Brain microvascular endothelial cell (primary cell): ENCODE results near the gene ADGRD1.

Source experiments
- DNase-seq: peaks from one replicate; pipeline ENCODE4 v3.0.0-alpha.2; 2020
- H3K27ac ChIP-seq: fragments of 250-450 bp; sonication (Bioruptor Pico); 2 replicates; pipeline ENCODE4 v1.5.1; 2020; ENCODE audit warnings: mild to moderate bottlenecking, moderate library complexity
- H3K27me3 ChIP-seq: fragments of 250-450 bp; sonication (Bioruptor Pico); replicated peaks from 2 replicates; pipeline ENCODE4 v1.5.1; 2020; ENCODE audit warnings: mild to moderate bottlenecking
- H3K36me3 ChIP-seq: fragments of 250-450 bp; sonication (Bioruptor Pico); replicated peaks from 2 replicates; pipeline ENCODE4 v1.5.1; 2020; ENCODE audit warnings: mild to moderate bottlenecking
- H3K4me3 ChIP-seq: 2 replicates; pipeline ENCODE4 v1.5.1; 2011; ENCODE audit warnings: low read depth, mild to moderate bottlenecking, control low read depth, low read length, moderate library complexity
- in situ Hi-C: cut with HindIII; loops from 2 replicates; pipeline ENCODE4 v1.10.0; 2017; ENCODE audit warnings: low sequenced_read_pairs, low pct_ligation_motif_present
- TF ChIP-seq, protein P1 (sequence below): IDR thresholded peaks from 2 replicates; pipeline ENCODE4 v1.5.1; 2011; ENCODE audit warnings: low read depth, mild to moderate bottlenecking, moderate library complexity, low read length, control low read depth, inconsistent platforms; ENCODE audit errors: missing control alignments

ADGRD1 gene

GRCh38 chr12:130972586-130972950 is 18.9 kb downstream of the ADGRD1 start:
- in situ Hi-C loops, result no loop called here
- no peak overlapping the region for H3K4me3 ChIP-seq
- no peaks in the 10 kb centered on the region for H3K36me3 ChIP-seq
- TF ChIP-seq, protein P1, sequence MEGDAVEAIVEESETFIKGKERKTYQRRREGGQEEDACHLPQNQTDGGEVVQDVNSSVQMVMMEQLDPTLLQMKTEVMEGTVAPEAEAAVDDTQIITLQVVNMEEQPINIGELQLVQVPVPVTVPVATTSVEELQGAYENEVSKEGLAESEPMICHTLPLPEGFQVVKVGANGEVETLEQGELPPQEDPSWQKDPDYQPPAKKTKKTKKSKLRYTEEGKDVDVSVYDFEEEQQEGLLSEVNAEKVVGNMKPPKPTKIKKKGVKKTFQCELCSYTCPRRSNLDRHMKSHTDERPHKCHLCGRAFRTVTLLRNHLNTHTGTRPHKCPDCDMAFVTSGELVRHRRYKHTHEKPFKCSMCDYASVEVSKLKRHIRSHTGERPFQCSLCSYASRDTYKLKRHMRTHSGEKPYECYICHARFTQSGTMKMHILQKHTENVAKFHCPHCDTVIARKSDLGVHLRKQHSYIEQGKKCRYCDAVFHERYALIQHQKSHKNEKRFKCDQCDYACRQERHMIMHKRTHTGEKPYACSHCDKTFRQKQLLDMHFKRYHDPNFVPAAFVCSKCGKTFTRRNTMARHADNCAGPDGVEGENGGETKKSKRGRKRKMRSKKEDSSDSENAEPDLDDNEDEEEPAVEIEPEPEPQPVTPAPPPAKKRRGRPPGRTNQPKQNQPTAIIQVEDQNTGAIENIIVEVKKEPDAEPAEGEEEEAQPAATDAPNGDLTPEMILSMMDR, result no peak
- H3K27me3 ChIP-seq, result no peaks in the 10 kb centered on the region
- H3K27ac ChIP-seq, result no peak overlapping the region
- no peak for DNase-seq

DNA sequence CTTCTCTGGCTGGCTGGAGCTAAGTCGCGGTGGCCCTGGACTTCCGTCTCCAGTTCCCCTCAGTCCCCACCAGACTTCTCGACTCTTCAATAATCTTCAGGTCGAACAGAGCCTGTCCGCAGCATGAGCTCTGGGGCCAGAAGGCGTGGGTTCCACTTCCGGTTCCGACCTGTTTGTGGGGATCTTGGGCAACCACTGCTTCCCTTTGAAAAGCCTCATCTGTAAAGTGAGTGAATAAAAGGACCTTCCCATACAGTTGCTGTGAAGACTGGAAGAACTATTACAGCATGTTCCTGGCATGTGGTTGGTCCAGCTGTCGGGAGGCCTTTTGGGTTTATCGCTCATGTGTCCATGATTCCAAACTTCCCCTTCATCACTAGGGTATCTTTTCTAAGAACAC is 19.4 kb downstream of the ADGRD1 start:
- no peak for DNase-seq
- in situ Hi-C loops, result no loop called here

DNA sequence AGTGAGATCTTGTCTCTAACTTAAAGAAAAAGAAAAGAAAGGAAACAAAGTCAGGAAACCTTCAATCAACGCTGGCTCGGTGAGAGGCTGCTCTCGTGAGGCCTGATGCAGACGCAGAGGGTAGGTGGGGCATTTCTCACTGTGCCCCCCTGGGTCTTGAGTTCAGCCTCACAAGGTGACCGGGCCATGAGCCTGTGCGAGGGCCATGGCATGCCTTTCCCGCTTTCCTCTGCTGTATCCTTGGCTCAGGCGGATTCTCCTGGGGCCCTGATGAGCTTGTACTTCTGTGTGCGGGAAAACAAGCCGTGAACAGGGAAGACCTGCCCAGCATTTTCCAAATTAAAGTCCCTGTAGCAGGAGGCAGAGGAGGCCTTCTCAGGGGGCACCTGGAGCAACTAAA is 20.2 kb downstream of the ADGRD1 start:
- Histone ChIP-seq H3K4me3 (no peak overlapping the region), H3K27me3 (no peaks in the 10 kb centered on the region), H3K36me3 (no peaks in the 10 kb centered on the region), H3K27ac (no peak overlapping the region)
- in situ Hi-C loops, result no loop called here
- DNase-seq, result no peak
- TF ChIP-seq, protein P1, result no peak

More for the DNA sequence above, 19.4 kb downstream of the ADGRD1 start:
- Histone ChIP-seq H3K27me3 (no peaks in the 10 kb centered on the region), H3K4me3 (no peak overlapping the region), H3K36me3 (no peaks in the 10 kb centered on the region), H3K27ac (no peak overlapping the region)
- TF ChIP-seq, protein P1, result no peak

- H3K36me3 ChIP-seq, result no peaks in the 10 kb centered on the region
- DNase-seq, result no peak
- no peak overlapping the region for H3K4me3 ChIP-seq
- H3K27me3 ChIP-seq, result no peaks in the 10 kb centered on the region
- TF ChIP-seq, protein P1, result no peak
- in situ Hi-C loops, result no loop called here
- H3K27ac ChIP-seq, result no peak overlapping the region
These were observed 21.4 kb downstream of the ADGRD1 start for GRCh38 chr12:130975116-130975515.

- Histone ChIP-seq H3K27ac (no peak overlapping the region), H3K27me3 (no peaks in the 10 kb centered on the region), H3K36me3 (no peaks in the 10 kb centered on the region), H3K4me3 (no peak overlapping the region)
- in situ Hi-C loops, result no loop called here
- DNase-seq, result no peak
- TF ChIP-seq, protein P1, result no peak
These were observed 22.5 kb downstream of the ADGRD1 start for GRCh38 chr12:130976171-130976720.

- in situ Hi-C loops, result no loop called here
- Histone ChIP-seq H3K4me3 (no peak overlapping the region), H3K27ac (no peak overlapping the region), H3K36me3 (no peaks in the 10 kb centered on the region), H3K27me3 (no peaks in the 10 kb centered on the region)
- TF ChIP-seq, protein P1, result no peak
- DNase-seq, result no peak
These were observed 23.5 kb downstream of the ADGRD1 start for GRCh38 chr12:130977046-130977742.
